PFSK-1 (cell line): ENCODE measurements around the gene PKM.

ENCODE experiments used
- REST ChIP-seq, 2 experiments: IDR thresholded peaks; 2 replicates each; pipeline versions ENCODE4 v1.6.1 to v1.8.0; 2011 to 2012; ENCODE audit warnings: low read depth in 2 of 2, low read length in 2 of 2, control low read depth in 1 of 2, inconsistent platforms in 1 of 2, mild to moderate bottlenecking in 1 of 2, moderate library complexity in 1 of 2; ENCODE audit not compliant: insufficient read depth in 1 of 2
- TAF1 ChIP-seq: IDR thresholded peaks from 2 replicates; pipeline ENCODE4 v1.6.1; 2012; ENCODE audit warnings: low read length, control low read depth, borderline replicate concordance; ENCODE audit not compliant: insufficient read depth

- no peak for TF ChIP-seq REST (IDR thresholded peaks at IDR 0.05; ENCODE audit: insufficient read depth in 1 of 2, low read depth in 2 of 2, low read length in 2 of 2)
- no peak for TF ChIP-seq TAF1
These were observed 28.0 kb downstream of the PKM start for GRCh38 chr15:72202801-72203506.
